Measurements from ENCODE around the gene VSNL1. TPM values are rescaled to one million over a fixed set of nuclear protein-coding genes. Genes with fewer than 3 reads are reported as not detected.

VSNL1 gene
- total RNA-seq, 2 experiments from 2014 or later = not detected

GRCh38 chr2:17643031-17643615 is 102.6 kb downstream of the VSNL1 start:
- Mint-ChIP-seq H3K4me3 (no peak overlapping the region), H3K4me1 (peaks cover 2% of the 10 kb centered on the region), H3K27me3 (no peaks in the 10 kb centered on the region), H3K27ac (no peak overlapping the region), H3K36me3 (no peaks in the 10 kb centered on the region), H3K9me3 (no peaks in the 10 kb centered on the region)
- ATAC-seq (ENCODE audit: low read depth) (no peak), DNase-seq (no peak)
- POLR2A ChIA-PET = no interaction called here

- DNase-seq (no peak), ATAC-seq (ENCODE audit: low read depth) (no peak)
- Mint-ChIP-seq H3K27me3 (no peaks in the 10 kb centered on the region), H3K4me1 (peaks cover 2% of the 10 kb centered on the region), H3K27ac (no peak overlapping the region), H3K36me3 (no peaks in the 10 kb centered on the region), H3K4me3 (no peak overlapping the region), H3K9me3 (no peaks in the 10 kb centered on the region)
- POLR2A ChIA-PET = no interaction called here
These were observed 104.7 kb downstream of the VSNL1 start for GRCh38 chr2:17644997-17645720.

DNA sequence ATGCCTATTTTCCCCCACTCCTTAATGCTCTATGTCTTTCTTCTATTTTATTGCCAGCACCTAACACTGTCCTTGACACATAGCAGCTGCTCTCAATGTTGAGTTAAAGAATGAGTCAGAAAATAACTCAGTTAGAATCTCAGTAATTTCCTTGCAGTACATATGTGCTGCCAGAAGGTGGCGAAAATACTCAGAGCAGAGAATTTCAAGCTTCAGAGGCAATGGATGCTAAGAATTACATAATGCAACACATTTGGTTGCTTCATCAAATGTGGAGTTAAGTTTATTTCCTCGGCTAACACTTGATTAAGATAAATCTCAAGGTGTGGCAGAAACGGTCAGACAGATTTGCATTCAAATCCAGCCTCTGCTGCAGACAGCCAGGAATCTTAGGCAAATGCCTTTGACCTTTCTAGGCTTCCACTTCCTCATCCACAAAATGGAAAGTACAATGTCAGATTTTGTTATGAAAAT is 105.6 kb downstream of the VSNL1 start:
- POLR2A ChIA-PET = no interaction called here
- H3K4me1 Mint-ChIP-seq = peaks cover 2% of the 10 kb centered on the region
- DNase-seq = no peak
- peak; percentile 65 for ATAC-seq (ENCODE audit: low read depth)
- no peaks in the 10 kb centered on the region for H3K9me3 Mint-ChIP-seq
- H3K4me3 Mint-ChIP-seq = no peak overlapping the region
- H3K36me3 Mint-ChIP-seq = no peaks in the 10 kb centered on the region
- H3K27ac Mint-ChIP-seq = no peak overlapping the region
- H3K27me3 Mint-ChIP-seq = no peaks in the 10 kb centered on the region

- no peaks in the 10 kb centered on the region for H3K9me3 Mint-ChIP-seq
- no peaks in the 10 kb centered on the region for H3K36me3 Mint-ChIP-seq
- ATAC-seq (ENCODE audit: low read depth) (no peak), DNase-seq (no peak)
- H3K27me3 Mint-ChIP-seq = no peaks in the 10 kb centered on the region
- H3K4me1 Mint-ChIP-seq = peaks cover 2% of the 10 kb centered on the region
- no peak overlapping the region for H3K27ac Mint-ChIP-seq
- POLR2A ChIA-PET = no interaction called here
- H3K4me3 Mint-ChIP-seq = no peak overlapping the region
These were observed 106.6 kb downstream of the VSNL1 start for GRCh38 chr2:17646838-17647701.

- Mint-ChIP-seq H3K4me1 (peaks cover 2% of the 10 kb centered on the region), H3K9me3 (no peaks in the 10 kb centered on the region), H3K27me3 (no peaks in the 10 kb centered on the region), H3K4me3 (no peak overlapping the region), H3K27ac (no peak overlapping the region), H3K36me3 (no peaks in the 10 kb centered on the region)
- no peak for DNase-seq
- ATAC-seq (ENCODE audit: low read depth) = no peak
- POLR2A ChIA-PET = no interaction called here
These were observed 108.1 kb downstream of the VSNL1 start for GRCh38 chr2:17648581-17648980.

DNA sequence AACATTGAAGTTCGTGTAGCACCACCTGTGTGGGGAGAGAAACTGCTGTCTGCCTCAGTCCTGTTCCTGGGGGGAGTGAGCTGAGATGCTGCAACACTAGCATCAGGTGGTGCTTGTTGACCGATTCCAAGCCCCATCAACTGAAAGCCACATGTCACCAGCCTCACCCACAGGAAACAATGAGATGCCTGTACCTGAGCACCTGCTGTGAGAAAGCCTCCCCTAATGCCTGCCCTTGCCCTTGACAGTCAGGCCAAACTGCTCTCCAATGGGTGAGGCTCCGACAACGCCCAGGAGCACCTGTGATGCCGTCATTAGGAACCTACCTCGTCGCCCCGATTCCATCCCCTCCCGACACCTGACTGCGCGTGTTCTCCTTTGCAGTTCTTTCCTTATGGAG is 108.5 kb downstream of the VSNL1 start:
- ATAC-seq (ENCODE audit: low read depth) = no peak
- H3K27ac Mint-ChIP-seq = no peak overlapping the region

DNA sequence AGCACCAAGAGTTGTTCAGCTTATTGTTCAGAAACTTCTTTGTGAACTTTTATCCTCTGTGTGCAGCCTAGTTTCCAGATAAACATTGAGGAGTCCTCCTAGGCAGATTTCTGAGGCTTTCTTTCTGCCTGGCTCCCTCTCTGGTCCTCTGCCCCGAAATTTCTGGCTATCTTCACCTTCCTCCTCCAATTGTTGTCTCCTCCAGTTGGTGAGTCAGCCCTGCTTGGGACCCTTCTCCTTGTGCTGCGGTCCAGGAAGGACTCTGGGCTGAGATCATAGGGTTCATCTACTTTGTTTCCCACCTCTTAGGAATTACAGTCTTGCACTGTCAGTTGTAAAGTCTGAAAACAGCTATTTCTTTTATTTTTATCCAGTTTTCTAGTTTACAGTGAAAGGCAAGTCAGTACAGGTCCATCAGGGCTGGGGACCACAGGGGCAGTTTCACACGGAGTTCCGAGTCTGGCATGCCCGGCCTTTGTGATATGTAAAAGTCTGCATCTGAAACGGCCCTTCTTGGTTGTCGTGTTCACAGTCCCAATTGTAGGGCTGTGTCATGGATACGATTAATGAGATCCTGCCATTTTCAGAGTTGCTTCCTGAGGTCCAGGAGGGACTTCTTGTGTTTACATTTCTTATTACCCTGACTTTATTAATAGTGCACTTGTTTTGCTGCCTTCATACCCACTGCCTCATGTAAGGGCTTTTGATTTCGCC is 112.3 kb downstream of the VSNL1 start:
- DNase-seq (no peak), ATAC-seq (ENCODE audit: low read depth) (no peak)
- Mint-ChIP-seq H3K4me1 (no peaks in the 10 kb centered on the region), H3K27me3 (no peaks in the 10 kb centered on the region), H3K9me3 (no peaks in the 10 kb centered on the region), H3K4me3 (no peak overlapping the region), H3K36me3 (no peaks in the 10 kb centered on the region), H3K27ac (no peak overlapping the region)
- POLR2A ChIA-PET = no interaction called here

More for the DNA sequence above, 108.5 kb downstream of the VSNL1 start:
- Mint-ChIP-seq H3K4me3 (no peak overlapping the region), H3K27me3 (no peaks in the 10 kb centered on the region), H3K4me1 (peaks cover 2% of the 10 kb centered on the region), H3K36me3 (no peaks in the 10 kb centered on the region), H3K9me3 (no peaks in the 10 kb centered on the region)
- DNase-seq = no peak
- POLR2A ChIA-PET = no interaction called here

GRCh38 chr2:17657759-17658158 is 117.3 kb downstream of the VSNL1 start:
- Mint-ChIP-seq H3K9me3 (no peaks in the 10 kb centered on the region), H3K36me3 (peaks cover 11% of the 10 kb centered on the region), H3K27ac (no peak overlapping the region), H3K4me3 (no peak overlapping the region), H3K27me3 (no peaks in the 10 kb centered on the region), H3K4me1 (peaks cover 11% of the 10 kb centered on the region)
- DNase-seq (no peak), ATAC-seq (ENCODE audit: low read depth) (no peak)
- POLR2A ChIA-PET = no interaction called here

GRCh38 chr2:17658251-17658843 is 117.9 kb downstream of the VSNL1 start:
- DNase-seq = no peak
- no peak overlapping the region for H3K27ac Mint-ChIP-seq
- no peak overlapping the region for H3K4me3 Mint-ChIP-seq
- H3K4me1 Mint-ChIP-seq = peaks cover 11% of the 10 kb centered on the region
- no peaks in the 10 kb centered on the region for H3K27me3 Mint-ChIP-seq
- peak; percentile 54 for ATAC-seq (ENCODE audit: low read depth)
- H3K36me3 Mint-ChIP-seq = peaks cover 14% of the 10 kb centered on the region
- POLR2A ChIA-PET = no interaction called here
- no peaks in the 10 kb centered on the region for H3K9me3 Mint-ChIP-seq

DNA sequence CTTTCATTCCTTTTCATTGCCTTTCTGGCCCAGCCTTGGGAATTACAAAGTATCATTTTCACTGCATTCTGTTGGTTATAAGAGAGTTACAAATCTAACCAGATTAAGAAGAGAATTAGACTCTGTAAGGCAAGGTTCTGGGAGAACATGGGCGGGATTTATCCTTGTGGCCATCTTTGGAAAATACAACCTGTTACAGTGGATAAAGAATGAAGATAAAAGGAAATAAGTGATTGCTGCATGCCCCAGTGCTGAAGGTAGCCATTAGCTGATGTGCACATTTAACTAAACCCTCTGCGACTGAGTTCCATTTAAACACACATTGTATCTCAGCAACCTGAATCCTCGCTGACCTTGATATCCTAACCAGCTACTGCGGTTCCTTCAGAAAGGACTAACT is 119.7 kb downstream of the VSNL1 start:
- no peak for DNase-seq
- no peaks in the 10 kb centered on the region for H3K27me3 Mint-ChIP-seq
- peaks cover 17% of the 10 kb centered on the region for H3K36me3 Mint-ChIP-seq
- no peaks in the 10 kb centered on the region for H3K9me3 Mint-ChIP-seq
- H3K27ac Mint-ChIP-seq = no peak overlapping the region
- H3K4me1 Mint-ChIP-seq = peaks cover 11% of the 10 kb centered on the region
- ATAC-seq (ENCODE audit: low read depth) = no peak
- H3K4me3 Mint-ChIP-seq = no peak overlapping the region
- POLR2A ChIA-PET = no interaction called here

DNA sequence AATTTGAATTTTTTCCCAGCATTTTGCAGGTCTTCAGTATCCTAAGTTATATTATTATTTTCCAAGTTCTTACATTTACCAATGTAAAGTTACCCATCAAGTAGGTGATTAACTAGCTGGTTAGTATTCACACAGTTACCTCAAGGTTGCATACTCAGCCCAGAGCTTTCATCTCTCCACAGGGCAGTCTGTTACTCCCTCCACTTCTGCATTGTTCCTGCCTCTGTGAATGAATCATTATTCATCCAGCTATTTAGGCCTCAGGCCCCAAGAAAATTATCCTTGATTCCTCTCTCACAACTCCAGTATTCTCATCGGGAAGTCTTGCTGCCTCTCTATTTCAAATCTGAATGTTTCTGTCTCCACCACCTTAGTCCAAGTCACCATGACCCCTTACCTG is 121.0 kb downstream of the VSNL1 start:
- POLR2A ChIA-PET = no interaction called here
- H3K27ac Mint-ChIP-seq = no peak overlapping the region
- peaks cover 11% of the 10 kb centered on the region for H3K4me1 Mint-ChIP-seq
- H3K4me3 Mint-ChIP-seq = no peak overlapping the region
- no peaks in the 10 kb centered on the region for H3K9me3 Mint-ChIP-seq
- peaks cover 17% of the 10 kb centered on the region for H3K36me3 Mint-ChIP-seq
- no peaks in the 10 kb centered on the region for H3K27me3 Mint-ChIP-seq
- no peak for DNase-seq
- ATAC-seq (ENCODE audit: low read depth) = no peak

GRCh38 chr2:17662723-17663122 is 122.2 kb downstream of the VSNL1 start:
- H3K27me3 Mint-ChIP-seq = no peaks in the 10 kb centered on the region

DNA sequence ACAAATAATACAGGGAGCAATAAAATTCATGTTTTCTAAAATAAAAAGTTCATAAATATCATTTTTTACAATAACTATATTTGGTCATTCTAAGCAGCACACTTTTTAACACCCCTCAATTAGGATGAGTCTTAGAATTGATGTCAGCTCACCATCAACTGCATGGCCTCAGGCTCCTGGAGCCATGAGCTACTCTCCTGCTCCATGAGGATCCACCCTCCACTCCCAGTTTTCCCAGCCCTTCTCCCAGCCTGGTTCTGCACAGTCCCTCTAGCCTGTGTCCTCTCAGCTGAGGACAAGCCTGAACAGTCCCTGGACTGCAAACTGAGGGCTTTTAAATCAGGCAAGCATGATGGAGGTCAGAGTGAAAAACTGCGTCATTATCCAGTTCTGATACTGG is 124.0 kb downstream of the VSNL1 start:
- H3K4me3 Mint-ChIP-seq = no peak overlapping the region
- no peaks in the 10 kb centered on the region for H3K9me3 Mint-ChIP-seq
- H3K27ac Mint-ChIP-seq = no peak overlapping the region
- DNase-seq = no peak
- H3K36me3 Mint-ChIP-seq = peaks cover 21% of the 10 kb centered on the region
- POLR2A ChIA-PET = no interaction called here
- no peaks in the 10 kb centered on the region for H3K27me3 Mint-ChIP-seq
- no peak for ATAC-seq (ENCODE audit: low read depth)
- H3K4me1 Mint-ChIP-seq = no peaks in the 10 kb centered on the region

More at GRCh38 chr2:17662723-17663122, 122.2 kb downstream of the VSNL1 start:
- H3K36me3 Mint-ChIP-seq = peaks cover 17% of the 10 kb centered on the region
- DNase-seq (no peak), ATAC-seq (ENCODE audit: low read depth) (no peak)
- H3K4me1 Mint-ChIP-seq = peaks cover 11% of the 10 kb centered on the region
- no peak overlapping the region for H3K4me3 Mint-ChIP-seq
- H3K9me3 Mint-ChIP-seq = no peaks in the 10 kb centered on the region
- no peak overlapping the region for H3K27ac Mint-ChIP-seq
- POLR2A ChIA-PET = no interaction called here
